OCI-LY1 (cell line): Measurements from ENCODE around the gene CRTAC1.
"Not testable (repeated sequence)": the region's sequence is repeated elsewhere in the genome, so short reads cannot be mapped to it uniquely, and the experiment has no call there.

ENCODE experiments used
- CTCF ChIP-seq: fragments of 200-600 bp; sonication (generic), shearing (Covaris generic); IDR thresholded peaks from 2 replicates; pipeline ENCODE4 v1.5.1; 2017; ENCODE audit warnings: mild to moderate bottlenecking, antibody characterized with exemption, low read length, moderate library complexity, mixed read lengths
- EZH2 ChIP-seq: fragments of 200-600 bp; sonication (generic), shearing (Covaris generic); IDR thresholded peaks from 2 replicates; pipeline ENCODE4 v1.8.0; 2017; ENCODE audit warnings: borderline replicate concordance, mixed run types, mild to moderate bottlenecking, antibody characterized with exemption, low read length, moderate library complexity, mixed read lengths

- TF ChIP-seq CTCF, EZH2: not testable (repeated sequence)
Observed at GRCh38 chr10:97843972-97844371, 186.4 kb downstream of the CRTAC1 start.
